ENCODE data around the gene FBXO34. TPM values are rescaled to one million over a fixed set of nuclear protein-coding genes. Genes with fewer than 3 reads are reported as not detected.

FBXO34 gene
- total RNA-seq, 1 experiment from 2014 or later = 12.0 TPM

GRCh38 chr14:55313480-55313879, 42.3 kb downstream of the FBXO34 start:
- POLR2A ChIA-PET = interaction anchor here (0.7 to 1.7 kb wide), 2 partner anchors 9 to 216 kb away, joined by 3 to 6 read pairs; no protein-coding TSS in a partner anchor
- H3K27me3 Mint-ChIP-seq (ENCODE audit: insufficient read depth, unreplicated experiment) = no peaks in the 10 kb centered on the region
- no peak for TF ChIP-seq CTCF (IDR thresholded peaks at IDR 0.05; ENCODE audit: unreplicated experiment)
- H3K36me3 Mint-ChIP-seq (ENCODE audit: insufficient read depth, unreplicated experiment) = peaks cover 13% of the 10 kb centered on the region
- DNase-seq (ENCODE audit: unreplicated experiment) = no peak
- no peaks in the 10 kb centered on the region for H3K4me1 Mint-ChIP-seq (ENCODE audit: insufficient read depth, unreplicated experiment)
- no TSS peak for BruUV-seq (replicated peaks)
- CTCF ChIA-PET = no interaction called here
- intact Hi-C loops (cut with micrococcal nuclease) = no loop called here
- H3K27ac Mint-ChIP-seq (ENCODE audit: low read depth, unreplicated experiment) = no peak overlapping the region
- H3K4me3 Mint-ChIP-seq (ENCODE audit: unreplicated experiment) = no peak overlapping the region
- H3K9me3 Mint-ChIP-seq (ENCODE audit: unreplicated experiment) = peaks cover 22% of the 10 kb centered on the region

GRCh38 chr14:55314449-55314848, 43.2 kb downstream of the FBXO34 start:
- intact Hi-C loops (cut with micrococcal nuclease) = no loop called here
- Mint-ChIP-seq H3K27me3 (ENCODE audit: insufficient read depth, unreplicated experiment) (no peaks in the 10 kb centered on the region), H3K9me3 (ENCODE audit: unreplicated experiment) (peaks cover 22% of the 10 kb centered on the region), H3K4me3 (ENCODE audit: unreplicated experiment) (no peak overlapping the region), H3K36me3 (ENCODE audit: insufficient read depth, unreplicated experiment) (peaks cover 13% of the 10 kb centered on the region), H3K27ac (ENCODE audit: low read depth, unreplicated experiment) (no peak overlapping the region), H3K4me1 (ENCODE audit: insufficient read depth, unreplicated experiment) (no peaks in the 10 kb centered on the region)
- no peak for TF ChIP-seq CTCF (IDR thresholded peaks at IDR 0.05; ENCODE audit: unreplicated experiment)
- DNase-seq (ENCODE audit: unreplicated experiment) = no peak
- BruUV-seq (replicated peaks) = no TSS peak
- CTCF ChIA-PET = interaction anchor here (1.2 kb wide), 1 partner anchor 44 kb away, joined by 4 read pairs; the partner anchor contains the start of gene FBXO34
- POLR2A ChIA-PET = interaction anchor here (1.7 kb wide), 1 partner anchor 10 kb away, joined by 6 read pairs; no protein-coding TSS in a partner anchor

DNA sequence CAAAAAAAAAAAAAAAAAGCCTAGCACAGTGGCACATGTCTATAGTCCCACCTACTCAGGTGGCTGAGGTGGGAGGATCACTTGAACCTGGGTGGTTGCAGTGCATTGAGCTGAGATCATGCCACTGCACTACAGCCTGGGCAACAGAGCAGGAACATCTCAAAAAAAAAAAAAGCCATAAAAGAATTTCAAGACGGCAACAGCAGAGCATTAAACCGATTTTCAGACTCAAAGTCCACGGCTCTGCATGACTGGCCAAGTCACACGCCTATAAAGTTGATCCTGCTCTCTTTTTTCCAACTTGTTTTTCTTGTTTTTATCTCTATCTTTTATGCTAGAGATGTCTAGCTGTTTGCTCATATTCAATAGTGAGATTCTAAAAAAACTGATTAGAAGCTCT, 45.3 kb downstream of the FBXO34 start:
- intact Hi-C loops (cut with micrococcal nuclease) = no loop called here
- Mint-ChIP-seq H3K4me1 (ENCODE audit: insufficient read depth, unreplicated experiment) (no peaks in the 10 kb centered on the region), H3K27me3 (ENCODE audit: insufficient read depth, unreplicated experiment) (no peaks in the 10 kb centered on the region), H3K9me3 (ENCODE audit: unreplicated experiment) (peaks cover 13% of the 10 kb centered on the region), H3K4me3 (ENCODE audit: unreplicated experiment) (no peak overlapping the region), H3K27ac (ENCODE audit: low read depth, unreplicated experiment) (no peak overlapping the region), H3K36me3 (ENCODE audit: insufficient read depth, unreplicated experiment) (peaks cover 19% of the 10 kb centered on the region)
- no peak for DNase-seq (ENCODE audit: unreplicated experiment)
- no TSS peak for BruUV-seq (replicated peaks)
- no peak for TF ChIP-seq CTCF (IDR thresholded peaks at IDR 0.05; ENCODE audit: unreplicated experiment)
- ChIA-PET CTCF (interaction anchor here (0.6 to 2.1 kb wide), 4 partner anchors 13 to 1174 kb away, joined by 3 to 6 read pairs (median 3); partner anchors contain the start of gene FBXO34), POLR2A (interaction anchor here (0.6 kb wide), 1 partner anchor 115 kb away, joined by 3 read pairs; no protein-coding TSS in a partner anchor)

- Mint-ChIP-seq H3K27me3 (ENCODE audit: insufficient read depth, unreplicated experiment) (no peaks in the 10 kb centered on the region), H3K9me3 (ENCODE audit: unreplicated experiment) (peaks cover 13% of the 10 kb centered on the region), H3K36me3 (ENCODE audit: insufficient read depth, unreplicated experiment) (peaks cover 15% of the 10 kb centered on the region), H3K27ac (ENCODE audit: low read depth, unreplicated experiment) (no peak overlapping the region), H3K4me3 (ENCODE audit: unreplicated experiment) (no peak overlapping the region), H3K4me1 (ENCODE audit: insufficient read depth, unreplicated experiment) (no peaks in the 10 kb centered on the region)
- TF ChIP-seq CTCF (IDR thresholded peaks at IDR 0.05; ENCODE audit: unreplicated experiment) = no peak
- CTCF ChIA-PET = interaction anchor here (1.2 to 2.1 kb wide), 2 partner anchors 47 to 1173 kb away, joined by 3 to 6 read pairs; partner anchors contain the start of gene FBXO34
- POLR2A ChIA-PET = interaction anchor here (1.1 kb wide), 1 partner anchor 16 kb away, joined by 3 read pairs; no protein-coding TSS in a partner anchor
- no peak for DNase-seq (ENCODE audit: unreplicated experiment)
- intact Hi-C loops (cut with micrococcal nuclease) = no loop called here
- no TSS peak for BruUV-seq (replicated peaks)
Measured at GRCh38 chr14:55317542-55318306, 46.5 kb downstream of the FBXO34 start.

All from MCF 10A (cell line).